ENCODE data around the gene RSPH9.
A peak's percentile ranks its signal among the peaks of the same experiment; 100 is the strongest.
"Not testable (repeated sequence)": the region's sequence is repeated elsewhere in the genome, so short reads cannot be mapped to it uniquely, and the experiment has no call there.

Gene RSPH9

DNA sequence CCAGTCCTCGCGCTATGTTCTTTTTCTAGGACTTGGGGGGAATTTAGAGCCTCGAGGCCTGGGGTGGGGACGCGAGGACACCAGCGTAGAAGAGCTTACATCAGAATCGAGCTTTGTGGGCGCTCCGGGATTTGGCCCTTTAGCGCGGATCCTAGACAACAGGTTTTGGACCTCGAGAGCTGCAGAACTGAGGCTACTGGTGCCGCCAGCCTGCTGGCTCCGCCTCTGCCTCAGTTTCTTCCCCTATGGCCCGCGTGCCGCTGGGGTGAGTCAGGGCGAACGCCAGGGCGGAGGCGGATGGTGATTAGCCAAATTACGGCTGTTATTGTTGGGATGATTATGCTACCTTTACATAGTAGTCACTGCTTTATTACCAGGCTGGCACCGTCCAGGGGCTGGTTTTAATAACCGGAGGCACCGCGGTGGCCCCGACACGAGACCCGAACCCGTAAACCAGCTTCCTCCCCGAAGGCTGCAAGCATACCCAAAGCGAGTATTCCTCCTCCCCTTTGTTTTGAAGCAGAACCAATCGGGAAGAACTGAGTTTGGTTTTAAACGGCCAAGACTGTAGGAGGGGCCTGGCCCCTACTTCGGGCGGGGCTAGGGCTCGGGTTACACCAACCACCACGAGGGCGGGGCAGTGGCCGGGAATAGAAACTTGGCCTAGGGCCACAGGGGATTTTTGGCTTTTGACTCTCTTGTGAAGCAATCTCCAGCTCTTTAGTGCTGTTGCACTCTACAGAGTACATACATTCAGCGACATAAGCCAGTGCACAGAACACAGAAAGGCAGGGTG is 15.1 kb upstream of the RSPH9 start:
- TF ChIP-seq, protein P1, sequence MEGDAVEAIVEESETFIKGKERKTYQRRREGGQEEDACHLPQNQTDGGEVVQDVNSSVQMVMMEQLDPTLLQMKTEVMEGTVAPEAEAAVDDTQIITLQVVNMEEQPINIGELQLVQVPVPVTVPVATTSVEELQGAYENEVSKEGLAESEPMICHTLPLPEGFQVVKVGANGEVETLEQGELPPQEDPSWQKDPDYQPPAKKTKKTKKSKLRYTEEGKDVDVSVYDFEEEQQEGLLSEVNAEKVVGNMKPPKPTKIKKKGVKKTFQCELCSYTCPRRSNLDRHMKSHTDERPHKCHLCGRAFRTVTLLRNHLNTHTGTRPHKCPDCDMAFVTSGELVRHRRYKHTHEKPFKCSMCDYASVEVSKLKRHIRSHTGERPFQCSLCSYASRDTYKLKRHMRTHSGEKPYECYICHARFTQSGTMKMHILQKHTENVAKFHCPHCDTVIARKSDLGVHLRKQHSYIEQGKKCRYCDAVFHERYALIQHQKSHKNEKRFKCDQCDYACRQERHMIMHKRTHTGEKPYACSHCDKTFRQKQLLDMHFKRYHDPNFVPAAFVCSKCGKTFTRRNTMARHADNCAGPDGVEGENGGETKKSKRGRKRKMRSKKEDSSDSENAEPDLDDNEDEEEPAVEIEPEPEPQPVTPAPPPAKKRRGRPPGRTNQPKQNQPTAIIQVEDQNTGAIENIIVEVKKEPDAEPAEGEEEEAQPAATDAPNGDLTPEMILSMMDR (IDR thresholded peaks at IDR 0.05; ENCODE audit: extremely low read depth, missing control alignments): no peak
- DNase-seq (ENCODE audit: low spot score): peak; percentile 97

GRCh38 chr6:43630980-43631619 is 13.7 kb upstream of the RSPH9 start:
- no peak for DNase-seq (ENCODE audit: low spot score)

GRCh38 chr6:43633002-43633401 is 11.8 kb upstream of the RSPH9 start:
- DNase-seq (ENCODE audit: low spot score): not testable (repeated sequence)

More at GRCh38 chr6:43630980-43631619, 13.7 kb upstream of the RSPH9 start:
- TF ChIP-seq, protein P1 (IDR thresholded peaks at IDR 0.05; ENCODE audit: extremely low read depth, missing control alignments): no peak

DNA sequence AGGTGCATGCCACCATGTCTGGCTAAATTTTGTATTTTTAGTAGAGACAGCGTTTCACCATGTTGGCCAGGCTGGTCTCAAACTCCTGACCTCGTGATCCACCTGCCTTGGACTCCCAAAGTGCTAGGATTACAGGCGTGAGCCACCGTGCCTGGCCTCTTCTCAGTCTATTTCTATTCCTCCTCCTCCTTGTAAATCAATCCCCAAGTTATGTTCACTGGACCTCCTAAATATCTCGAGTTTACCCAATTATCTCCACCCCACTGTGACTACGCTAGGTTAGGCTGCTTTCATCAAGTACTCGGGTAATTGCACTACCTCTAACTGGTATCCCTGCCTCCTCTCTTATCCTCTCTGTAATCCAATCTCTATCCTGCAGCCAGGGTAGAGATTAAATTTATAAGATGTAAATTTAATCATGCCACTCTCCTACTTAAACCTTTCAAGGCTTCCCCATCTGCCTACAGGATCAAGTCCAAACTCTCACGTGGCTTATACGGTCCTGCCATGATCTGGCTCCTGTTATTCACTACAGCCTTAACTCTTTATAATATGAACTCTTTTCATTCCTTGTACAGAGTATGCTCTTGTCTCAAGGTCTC is 10.0 kb upstream of the RSPH9 start:
- TF ChIP-seq, protein P1 (IDR thresholded peaks at IDR 0.05; ENCODE audit: extremely low read depth, missing control alignments): no peak
- DNase-seq (ENCODE audit: low spot score): no peak

DNA sequence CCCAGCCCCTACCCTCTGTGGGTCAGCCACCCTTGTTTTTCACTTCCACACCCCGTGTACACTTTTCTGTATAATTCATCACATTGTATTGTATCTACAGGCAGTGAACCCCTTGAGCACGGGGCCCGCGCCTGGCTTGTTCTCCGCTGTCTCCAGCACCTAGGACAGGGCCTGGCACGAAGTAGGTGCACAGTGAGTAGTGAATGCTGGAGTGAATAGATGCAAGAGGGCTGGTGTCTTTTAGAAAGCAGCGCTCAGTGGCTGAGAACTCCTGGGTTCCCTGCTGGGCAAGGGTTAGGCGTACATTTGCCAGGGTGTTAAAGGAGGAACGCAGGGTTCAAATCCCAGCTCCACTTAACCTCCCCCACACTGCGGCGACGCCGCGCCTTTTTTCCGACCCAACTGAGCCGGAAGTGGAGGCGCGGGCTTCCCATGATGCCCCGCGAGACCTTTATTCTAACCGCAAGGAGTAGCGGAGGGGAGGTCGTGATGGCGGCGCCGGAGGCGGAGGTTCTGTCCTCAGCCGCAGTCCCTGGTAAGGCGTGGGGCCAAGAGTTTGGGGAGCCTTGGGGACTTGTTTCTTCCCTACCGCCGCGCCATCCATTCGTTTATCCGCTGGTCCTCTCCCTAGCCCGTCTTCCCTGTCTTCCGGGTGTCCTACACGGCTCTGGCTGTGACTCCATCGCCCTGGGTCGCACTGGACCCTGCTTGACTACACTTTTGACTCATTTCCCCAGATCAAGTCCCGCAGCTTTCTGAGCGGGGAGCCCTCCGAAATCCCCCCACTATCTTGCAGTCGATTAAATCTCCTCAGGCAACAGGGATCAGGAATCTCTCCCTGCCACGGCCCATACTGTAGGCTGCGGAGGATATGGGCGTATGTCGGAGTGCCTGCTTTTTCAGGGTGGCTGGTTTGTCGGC is 9.2 kb upstream of the RSPH9 start, which contains the start of gene MAD2L1BP:
Gene MAD2L1BP, plus strand, starts transcription at position 454 of the 921 bp plus-strand sequence. Its CDS starts 36 bp downstream, at position 490.
- TF ChIP-seq, protein P1 (IDR thresholded peaks at IDR 0.05; ENCODE audit: extremely low read depth, missing control alignments): no peak
- peak; percentile 79 for DNase-seq (ENCODE audit: low spot score)

DNA sequence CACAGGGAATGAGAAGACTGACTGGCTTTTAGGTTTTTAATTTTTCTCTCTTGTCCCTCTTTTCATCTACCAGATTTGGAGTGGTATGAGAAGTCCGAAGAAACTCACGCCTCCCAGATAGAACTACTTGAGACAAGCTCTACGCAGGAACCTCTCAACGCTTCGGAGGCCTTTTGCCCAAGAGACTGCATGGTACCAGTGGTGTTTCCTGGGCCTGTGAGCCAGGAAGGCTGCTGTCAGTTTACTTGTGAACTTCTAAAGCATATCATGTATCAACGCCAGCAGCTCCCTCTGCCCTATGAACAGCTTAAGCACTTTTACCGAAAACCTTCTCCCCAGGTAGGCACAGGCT is 8.6 kb upstream of the RSPH9 start:
- TF ChIP-seq, protein P1 (IDR thresholded peaks at IDR 0.05; ENCODE audit: extremely low read depth, missing control alignments): no peak
- no peak for DNase-seq (ENCODE audit: low spot score)

All from GM20000 (cell line).